Bone marrow (tissue), 2 donors: ENCODE results near the gene FGF18.
"Not testable (repeated sequence)": the region's sequence is repeated elsewhere in the genome, so short reads cannot be mapped to it uniquely, and the experiment has no call there.

Source experiments
- DNase-seq, 2 donors: peaks; one replicate each; lab custom pipeline; 2025; lab: John Stamatoyannopoulos, UW

The FGF18 gene, protein sequence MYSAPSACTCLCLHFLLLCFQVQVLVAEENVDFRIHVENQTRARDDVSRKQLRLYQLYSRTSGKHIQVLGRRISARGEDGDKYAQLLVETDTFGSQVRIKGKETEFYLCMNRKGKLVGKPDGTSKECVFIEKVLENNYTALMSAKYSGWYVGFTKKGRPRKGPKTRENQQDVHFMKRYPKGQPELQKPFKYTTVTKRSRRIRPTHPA

DNA sequence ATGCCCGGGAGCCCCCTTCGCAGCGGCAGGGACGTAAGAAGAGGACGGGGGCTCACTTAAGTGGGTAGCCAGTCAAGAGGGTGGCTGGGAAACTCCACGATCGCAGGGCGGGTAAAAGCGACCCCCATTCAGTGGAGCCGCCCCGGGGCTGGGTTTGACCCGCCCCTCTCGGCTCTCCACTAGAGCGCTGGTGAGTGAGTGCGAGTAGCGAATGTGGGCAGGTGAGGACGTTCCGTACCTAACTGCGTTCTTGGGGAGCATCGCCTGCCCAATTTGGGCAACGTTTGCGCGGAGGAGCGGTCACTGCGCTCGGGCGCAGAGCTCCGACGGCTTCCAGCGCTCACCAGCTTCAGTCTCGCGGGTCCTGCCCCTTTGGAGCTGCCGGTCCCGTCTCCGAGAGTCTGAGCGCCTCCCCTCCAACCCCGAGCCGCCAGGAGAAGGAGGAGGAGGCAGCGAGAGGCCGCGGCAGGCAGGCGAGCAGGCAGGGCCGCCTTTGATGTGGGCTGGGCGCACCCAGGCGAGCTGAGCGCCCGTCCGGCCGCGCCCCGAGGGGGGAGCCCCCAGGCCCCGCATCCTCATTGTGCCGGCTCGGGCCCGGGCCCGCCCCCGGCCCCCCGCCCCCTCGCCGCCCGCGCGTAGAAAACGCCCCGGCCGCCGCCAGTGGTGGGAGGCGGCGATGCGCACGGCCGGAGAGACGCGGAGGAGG, at the start of gene FGF18:
Gene FGF18 (plus strand): TSS at position 666 of the 706 bp plus-strand sequence. CDS start 553 bp downstream, outside the sequence.
- no peak for DNase-seq

DNA sequence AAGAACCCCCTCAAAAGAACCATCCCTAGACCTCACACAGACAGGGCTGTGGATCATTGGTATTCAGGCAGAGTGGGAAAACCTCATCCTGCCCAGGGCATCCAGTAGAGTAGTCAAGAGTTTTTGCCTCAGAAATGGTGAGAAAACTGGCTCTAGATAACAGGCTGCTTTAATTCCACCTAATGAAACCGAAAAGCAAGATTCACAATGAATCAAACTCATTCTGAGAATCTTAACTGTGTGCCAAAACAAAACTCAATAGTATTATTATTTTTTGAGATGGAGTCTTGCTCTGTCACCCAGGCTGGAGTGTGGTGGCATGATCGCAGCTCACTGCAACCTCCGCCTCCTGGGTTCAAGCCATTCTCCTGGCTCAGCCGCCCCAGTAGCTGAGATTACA, 49.5 kb upstream of the FGF18 start:
- DNase-seq: no peak

DNA sequence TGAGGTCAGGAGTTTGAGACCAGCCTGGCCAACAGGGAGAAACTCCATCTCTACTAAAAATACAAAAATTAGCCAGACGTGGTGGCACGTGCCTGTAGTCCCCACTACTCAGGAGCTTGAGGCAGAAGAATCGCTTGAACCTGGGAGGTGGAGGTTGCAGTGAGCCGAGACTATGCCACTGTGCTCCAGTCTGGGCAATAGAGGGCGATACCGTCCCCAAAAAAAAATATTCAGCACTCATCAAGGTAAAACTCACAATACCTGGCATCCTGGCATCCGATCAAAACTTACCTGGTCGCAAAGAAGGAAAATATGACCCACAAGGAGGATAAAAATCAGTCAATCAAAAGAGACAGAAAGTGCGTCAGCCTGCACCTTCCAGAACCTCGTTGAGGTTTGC, 48.6 kb upstream of the FGF18 start:
- not testable (repeated sequence) for DNase-seq

DNA sequence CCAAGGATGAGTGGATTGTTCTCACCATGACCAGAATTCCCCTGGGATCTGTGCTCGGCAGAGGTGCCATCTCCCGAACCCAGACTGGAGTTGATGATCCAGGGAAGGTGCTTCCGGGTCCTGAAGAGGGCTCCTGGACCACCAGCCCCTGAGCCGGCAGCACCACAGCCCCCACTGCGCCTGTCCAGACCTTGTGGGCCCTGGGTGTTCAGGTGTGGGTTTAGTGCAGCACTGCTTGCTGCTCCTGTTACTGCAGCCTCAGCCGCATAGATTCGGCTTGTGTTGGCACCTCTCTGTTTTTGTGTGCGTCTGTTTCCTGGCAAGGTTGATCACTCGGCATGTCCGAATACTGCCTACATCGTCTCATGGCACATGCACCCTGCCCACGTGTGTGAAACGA, 48.1 kb upstream of the FGF18 start:
- no peak for DNase-seq

DNA sequence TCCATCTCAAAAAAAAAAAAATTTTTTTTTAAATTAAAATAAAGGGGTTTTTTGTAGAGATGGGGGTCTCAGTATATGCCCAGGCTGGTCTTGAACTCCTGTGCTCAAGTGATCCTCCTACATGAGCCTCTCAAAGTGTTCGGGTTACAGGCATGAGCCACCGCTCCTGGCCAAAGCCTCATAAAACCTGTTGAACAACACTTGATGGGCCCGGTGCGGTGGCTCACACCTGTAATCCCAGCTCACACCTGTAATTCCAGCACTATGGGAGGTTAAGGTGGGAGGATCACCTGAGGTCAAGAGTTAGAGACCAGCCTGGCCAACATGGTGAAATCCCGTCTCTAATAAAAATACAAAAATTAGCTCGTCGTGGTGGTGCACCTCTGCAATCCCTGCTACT, 39.5 kb upstream of the FGF18 start:
- no peak for DNase-seq

DNA sequence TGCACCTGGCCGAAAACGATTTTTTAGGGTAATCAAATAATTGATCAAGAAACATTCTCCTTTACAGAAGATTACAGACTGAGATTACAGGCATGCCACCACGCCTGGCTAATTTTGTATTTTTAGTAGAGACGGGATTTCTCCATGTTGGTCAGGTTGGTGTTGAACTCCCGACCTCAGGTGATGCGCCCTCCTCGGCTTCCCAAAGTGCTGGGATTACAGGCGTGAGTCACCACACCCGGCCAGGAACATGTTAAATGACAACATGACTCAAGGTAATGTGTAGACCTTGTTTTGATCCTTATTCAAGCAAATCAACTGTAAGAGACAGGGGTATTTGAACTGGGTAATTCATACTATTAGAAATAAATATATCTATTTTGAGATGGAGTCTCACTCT, 35.0 kb upstream of the FGF18 start:
- DNase-seq: not testable (repeated sequence)

DNA sequence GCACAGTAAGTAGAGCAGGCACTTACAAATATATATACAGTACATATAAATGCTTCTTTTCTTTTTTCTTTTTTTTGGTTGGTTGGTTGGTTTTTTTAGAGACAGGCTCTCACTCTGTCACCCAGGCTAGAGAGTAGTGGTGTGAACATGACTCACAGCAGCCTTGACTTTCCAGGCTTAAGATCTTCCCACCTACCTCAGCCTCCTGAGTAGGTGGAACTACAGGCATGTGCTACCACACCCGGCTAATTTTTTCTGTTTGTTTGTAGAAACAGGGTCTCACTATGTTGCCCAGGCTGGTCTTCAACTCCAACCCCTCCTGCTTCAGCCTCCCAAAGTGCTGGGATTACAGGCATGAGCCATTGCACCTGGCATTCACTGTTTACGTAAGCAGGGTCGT, 34.4 kb upstream of the FGF18 start:
- DNase-seq: not testable (repeated sequence)

DNA sequence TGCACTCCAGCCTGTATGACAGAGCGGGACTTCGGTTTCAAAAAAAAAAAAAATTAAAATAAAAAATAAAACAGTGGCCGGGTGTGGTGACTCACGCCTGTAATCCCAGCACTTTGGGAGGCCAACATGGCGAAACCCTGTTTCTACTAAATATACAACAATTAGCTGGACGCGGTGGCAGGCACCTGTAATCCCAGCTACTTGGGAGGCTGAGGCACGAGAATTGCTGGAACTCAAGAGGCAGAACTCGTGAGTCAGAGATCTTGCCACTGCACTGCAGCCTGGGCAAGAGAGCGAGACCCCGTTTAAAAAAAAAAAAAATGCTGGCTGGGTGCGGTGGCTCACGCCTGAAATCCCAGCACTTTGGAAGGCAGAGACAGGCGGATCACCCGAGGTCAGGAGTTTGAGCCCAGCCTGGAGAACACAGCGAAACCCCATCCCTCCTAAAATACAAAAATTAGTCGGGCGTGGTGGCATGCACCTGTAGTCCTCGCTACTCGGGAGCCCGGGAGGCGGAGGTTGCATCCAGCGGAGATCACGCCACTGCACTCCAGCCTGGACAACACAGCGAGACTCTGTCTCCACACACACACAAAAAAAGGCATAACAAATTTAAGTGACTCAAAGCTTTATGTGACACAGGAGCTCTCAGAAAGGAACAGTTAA, 33.3 kb upstream of the FGF18 start:
- no peak for DNase-seq

DNA sequence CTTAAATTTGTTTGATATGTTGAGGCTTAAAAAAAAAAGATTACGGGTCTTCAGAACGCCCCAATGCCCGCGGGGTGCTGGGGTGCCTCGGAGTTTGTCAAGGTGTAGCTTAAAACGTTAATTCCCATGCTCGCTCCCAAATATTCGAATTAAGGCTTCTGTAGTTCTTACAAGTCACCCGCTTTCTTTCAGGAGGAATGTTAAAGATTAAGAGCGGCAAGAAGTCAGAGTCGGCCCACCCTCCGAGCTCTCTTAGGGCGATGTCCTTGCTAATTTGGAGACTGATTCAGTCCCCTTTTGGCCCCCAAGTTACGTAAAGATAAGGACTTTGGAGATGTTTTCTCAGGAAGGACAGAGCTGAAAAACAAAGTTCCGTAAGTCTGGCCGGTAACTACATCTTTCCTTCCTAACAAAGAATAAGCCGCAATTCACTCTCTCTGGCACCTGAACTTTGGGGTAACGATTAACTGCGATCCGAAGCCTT, 32.5 kb upstream of the FGF18 start:
- no peak for DNase-seq

DNA sequence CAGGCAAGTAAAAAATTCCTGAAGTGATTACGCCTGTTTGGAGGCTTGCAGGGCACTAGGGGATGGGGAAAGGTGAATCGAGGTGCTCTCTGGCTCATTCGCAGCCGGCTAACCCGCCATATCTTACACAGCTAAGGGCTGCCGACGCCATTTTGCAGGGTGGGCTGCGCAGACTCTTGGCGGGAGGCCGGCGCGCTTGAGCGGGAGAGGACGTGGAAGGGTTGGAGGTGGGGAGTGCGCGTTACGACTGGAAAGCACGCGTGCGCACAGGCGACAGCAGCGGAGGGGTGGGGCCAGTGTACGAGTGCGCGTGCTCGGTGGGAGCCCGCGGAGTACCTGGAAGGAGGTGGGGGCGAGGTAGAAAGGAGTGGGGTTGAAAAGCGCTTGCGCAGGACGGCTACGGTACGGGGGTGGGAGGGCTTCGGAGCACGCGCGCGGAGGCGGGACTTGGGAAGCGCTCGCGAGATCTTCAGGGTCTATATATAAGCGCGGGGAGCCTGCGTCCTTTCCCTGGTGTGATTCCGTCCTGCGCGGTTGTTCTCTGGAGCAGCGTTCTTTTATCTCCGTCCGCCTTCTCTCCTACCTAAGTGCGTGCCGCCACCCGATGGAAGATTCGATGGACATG, 32.0 kb upstream of the FGF18 start, which contains the start of gene NPM1:
Gene NPM1 (plus strand): TSS at position 505 of the 625 bp plus-strand sequence. CDS start 100 bp downstream, at position 605.
- DNase-seq: peak; percentile 86 to 99

DNA sequence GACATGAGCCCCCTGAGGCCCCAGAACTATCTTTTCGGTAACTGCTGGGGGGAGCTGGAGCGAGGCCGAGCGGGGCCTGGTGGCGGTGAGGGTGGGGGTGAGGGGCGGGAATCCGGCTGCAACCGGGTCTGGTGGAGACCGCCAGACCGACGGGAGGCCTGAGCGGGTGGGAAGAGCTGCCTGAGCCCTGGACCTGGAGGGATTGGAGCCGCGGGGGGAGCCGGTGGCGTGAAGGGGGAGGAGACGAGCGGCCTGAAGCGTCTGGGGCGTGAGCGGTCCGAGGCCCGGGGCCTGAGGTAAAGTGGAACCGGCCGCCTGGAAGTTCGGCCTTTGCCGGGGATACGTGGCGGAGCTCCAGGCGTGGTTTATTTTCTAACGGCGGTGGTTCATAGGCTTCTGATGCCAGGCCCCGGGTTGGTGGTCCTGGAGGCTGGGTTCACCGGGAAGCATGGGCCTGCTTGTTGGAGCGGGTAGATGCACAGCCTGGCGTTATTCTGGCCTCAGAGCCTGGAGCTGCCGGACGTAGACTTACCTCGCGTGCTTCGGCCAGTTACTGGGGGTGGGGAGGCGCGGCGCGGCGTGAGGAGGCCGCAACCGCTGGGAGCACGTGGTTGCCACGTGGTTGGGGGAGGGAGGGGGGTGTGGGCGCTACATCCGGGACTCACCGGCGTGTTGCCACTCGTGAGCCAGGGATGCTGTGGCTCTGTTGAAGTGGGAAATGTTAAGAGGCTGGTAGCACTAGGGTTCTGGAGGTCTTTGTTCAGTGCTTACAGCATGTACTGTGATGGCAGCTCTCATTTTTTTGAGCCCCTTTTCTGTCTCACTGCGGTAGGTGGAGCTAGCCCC, 31.3 kb upstream of the FGF18 start:
- peak; percentile 16 to 74 for DNase-seq

DNA sequence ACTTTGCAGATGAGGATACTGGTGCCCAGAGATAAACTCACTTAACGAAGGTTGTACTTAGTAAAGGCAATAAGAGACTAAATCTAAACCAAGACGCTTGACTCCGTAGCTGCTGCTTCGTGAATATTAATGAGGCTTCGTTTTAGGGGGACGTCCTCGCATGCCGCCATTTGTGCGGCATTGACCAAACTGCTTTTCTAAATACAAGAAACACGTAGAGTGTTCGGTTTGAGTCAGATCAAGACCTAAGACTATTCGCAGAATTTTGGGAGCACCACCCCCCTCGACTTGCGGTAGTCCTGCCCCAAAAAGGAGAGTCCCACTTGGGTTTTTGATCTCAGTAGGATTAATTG, 30.7 kb upstream of the FGF18 start:
- DNase-seq: no peak

DNA sequence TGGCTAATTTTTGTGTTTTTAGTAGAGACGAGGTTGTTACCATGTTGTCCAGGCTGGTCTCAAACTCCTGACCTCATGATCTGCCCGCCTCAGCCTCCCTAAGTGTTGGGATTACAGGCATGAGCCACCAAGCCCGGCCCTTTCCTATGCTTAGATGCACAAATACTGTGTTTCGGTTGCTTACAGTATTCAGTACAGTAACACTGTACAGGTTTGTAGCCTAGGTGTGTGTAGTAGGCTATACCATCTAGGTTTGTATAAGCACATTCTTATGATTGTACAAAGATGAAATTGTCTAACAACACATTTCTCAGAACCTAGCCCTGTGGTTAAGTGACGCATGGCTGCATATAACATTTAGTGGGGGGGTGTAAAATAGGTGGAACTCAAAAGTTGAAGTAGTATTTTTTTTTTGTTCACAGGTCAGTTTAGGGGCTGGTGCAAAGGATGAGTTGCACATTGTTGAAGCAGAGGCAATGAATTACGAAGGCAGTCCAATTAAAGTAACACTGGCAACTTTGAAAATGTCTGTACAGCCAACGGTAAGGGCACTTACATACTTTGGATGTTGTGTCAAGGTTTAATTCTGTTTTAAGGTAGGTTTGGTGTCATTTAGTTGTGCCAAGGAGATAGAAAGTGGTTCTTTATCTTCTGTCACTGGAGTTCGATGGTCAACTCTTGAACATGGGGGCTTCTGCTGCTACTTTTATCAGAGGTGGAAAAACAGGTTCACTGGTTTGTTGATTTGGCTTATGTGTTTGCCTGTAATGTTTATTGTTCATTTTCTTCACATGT, 28.4 kb upstream of the FGF18 start:
- DNase-seq: no peak

DNA sequence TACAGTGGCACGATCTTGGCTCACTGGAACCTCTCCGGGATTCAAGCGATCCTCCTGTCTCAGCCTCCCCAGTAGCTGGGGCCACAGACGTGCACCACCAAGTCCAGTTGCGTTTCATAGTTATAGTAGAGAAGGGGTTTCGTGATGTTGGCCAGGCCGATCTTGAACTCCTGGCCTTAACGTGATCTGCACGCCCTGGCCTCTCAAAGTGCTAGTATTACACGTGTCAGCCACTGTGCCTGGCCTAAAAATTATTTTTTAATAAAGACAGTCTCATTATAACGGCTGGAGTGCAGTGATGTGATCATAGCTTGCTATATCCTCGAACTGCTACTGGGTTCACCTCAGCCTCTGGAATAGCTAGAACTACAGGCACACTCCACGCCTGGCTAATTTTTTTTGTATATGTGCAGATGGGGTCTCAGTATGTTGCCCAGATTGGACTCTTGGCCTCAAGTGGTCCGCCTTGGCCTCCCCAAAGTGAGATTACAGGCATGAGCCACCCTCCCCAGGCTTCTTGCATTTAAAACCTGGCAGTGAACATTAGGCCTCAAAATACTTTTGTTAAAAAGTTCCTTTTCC, 27.4 kb upstream of the FGF18 start:
- no peak for DNase-seq

DNA sequence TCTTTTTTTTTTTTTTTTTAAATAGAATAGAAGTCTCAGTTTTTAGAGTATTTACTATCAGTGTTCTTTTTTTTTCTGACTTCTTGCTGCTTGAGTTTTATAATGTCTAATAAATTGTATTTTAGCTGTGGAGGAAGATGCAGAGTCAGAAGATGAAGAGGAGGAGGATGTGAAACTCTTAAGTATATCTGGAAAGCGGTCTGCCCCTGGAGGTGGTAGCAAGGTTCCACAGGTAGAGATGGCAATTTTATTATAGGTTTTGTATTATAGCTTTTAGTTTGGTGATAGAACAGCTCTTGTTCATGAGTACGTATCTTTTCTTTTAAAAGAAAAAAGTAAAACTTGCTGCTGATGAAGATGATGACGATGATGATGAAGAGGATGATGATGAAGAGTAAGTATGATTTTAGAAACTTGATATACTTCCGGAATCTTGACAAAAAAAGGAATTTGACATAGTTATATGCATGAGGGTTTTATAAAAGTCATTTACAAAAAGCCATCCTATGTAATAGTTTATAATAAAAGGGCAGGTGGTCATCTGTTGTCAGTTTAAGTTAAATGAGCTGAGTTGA, 26.8 kb upstream of the FGF18 start:
- DNase-seq: no peak

DNA sequence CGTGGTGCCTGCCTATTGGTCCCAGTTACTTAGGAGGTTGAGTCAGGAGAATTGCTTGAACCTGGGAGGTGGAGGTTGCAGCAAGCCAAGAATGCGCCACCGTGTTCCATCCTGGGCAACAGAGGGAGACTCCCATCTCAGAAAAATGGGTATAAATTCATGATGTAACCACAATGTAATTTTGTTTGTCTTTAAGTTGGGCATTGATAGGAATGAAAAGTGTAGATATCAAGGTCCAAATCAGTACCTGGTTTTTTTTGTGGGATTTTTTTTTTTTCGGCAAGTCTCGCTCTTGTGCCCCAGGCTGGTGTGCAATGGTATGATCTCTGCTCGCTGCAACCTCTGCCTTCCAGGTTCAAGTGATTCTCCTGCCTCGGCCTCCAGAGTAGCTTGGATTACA, 24.4 kb upstream of the FGF18 start:
- DNase-seq: no peak

DNA sequence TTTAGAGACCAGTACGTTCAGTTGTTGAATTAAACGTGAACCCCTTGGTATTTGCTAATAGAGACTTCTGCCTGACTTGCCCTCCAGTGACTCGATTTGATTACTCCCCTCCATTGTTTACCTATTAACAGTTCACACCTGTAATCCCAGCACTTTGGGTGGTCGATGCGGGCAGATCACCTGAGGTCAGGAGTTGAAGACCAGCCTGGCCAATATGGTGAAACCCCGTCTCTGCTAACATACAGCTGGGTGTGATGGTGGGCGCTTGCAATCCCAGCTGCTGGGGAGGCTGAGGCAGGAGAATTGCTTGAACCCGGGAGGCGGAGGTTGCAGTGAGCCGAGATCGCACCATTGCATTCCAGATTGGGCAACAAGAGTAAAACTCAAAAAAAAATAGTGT, 22.9 kb upstream of the FGF18 start:
- DNase-seq: not testable (repeated sequence)

DNA sequence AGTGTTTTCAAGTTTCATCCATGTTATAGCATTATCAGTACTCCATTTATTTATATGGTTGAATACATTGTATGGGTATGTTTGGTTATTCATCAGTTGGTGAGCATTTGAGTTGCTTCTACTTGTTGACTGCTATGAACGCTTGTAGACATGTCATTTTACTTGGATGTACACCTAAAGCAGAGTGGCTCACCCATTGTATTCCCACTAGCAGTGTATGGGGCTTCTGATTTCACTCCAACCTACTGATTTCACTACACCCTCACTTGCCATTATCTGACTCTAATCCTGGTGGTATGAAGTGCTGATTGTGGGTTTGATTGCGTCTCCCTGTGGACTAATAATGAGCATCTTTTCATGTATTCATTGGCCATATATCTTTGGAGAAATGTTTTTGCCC, 22.3 kb upstream of the FGF18 start:
- DNase-seq: no peak

DNA sequence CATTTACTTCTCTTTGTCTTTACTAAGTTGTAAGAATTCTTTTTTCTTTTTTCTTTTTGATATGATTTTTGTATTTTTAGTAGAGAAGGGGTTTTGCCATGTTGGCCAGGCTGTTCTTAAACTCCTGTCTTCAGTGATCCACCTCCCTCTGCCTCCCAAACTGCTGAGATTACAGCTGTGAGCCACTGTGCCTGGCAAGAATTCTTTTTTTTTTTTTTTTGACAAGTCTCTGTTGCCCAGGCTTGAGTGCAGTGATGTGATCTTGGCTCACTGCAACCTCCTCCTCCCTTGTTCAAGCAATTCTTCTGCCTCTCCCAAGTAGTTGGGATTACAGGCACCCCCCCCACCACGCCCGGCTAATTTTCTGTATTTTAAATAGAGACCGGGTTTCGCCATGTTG, 21.8 kb upstream of the FGF18 start:
- DNase-seq: no peak

DNA sequence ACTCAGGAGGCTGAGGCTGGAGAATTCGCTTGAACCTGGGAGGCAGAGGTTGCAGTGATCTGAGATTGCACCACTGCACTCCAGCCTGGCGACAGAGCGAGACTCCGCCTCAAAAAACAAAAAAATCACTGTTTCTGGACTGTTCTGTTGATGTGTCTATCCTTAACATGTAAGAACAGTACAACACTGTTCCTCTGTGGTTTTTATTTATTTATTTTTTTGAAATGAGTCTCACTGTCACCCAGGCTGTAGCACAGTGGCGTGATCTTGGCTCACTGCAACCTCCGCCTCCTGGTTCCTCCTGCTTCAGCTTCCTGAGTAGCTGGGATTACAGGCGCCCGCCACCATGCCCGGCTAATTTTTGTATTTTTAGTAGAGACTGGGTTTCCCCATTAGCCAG, 20.8 kb upstream of the FGF18 start:
- not testable (repeated sequence) for DNase-seq
